Measurements from ENCODE around the gene CIPC.

The CIPC gene

GRCh38 chr14:77161011-77161410 lies 63.0 kb downstream of the CIPC start:
- intact Hi-C loops (cut with DNase I) = no loop called here
- DNase-seq = no peak
